SK-N-SH (cell line): ENCODE results near the gene RFC4.

Experiments used
- CHD2 ChIP-seq: fragments of 150-350 bp; IDR thresholded peaks from 2 replicates; pipeline ENCODE4 v1.6.1; 2018; ENCODE audit warnings: low read length; ENCODE audit not compliant: partially characterized antibody
- EP300 ChIP-seq, 2 experiments: IDR thresholded peaks; 2 replicates each; pipeline versions ENCODE4 v1.4.0 to v1.6.1; 2012; ENCODE audit warnings: borderline replicate concordance in 1 of 2, low read depth in 1 of 2, low read length in 1 of 2
- FOXM1 ChIP-seq: IDR thresholded peaks from 2 replicates; pipeline ENCODE4 v1.4.0; 2012; ENCODE audit warnings: low read depth, mild to moderate bottlenecking
- GATA2 ChIP-seq: sonication (generic); formaldehyde crosslinking; IDR thresholded peaks from 2 replicates; pipeline ENCODE4 v1.5.0; 2020; ENCODE audit warnings: mild to moderate bottlenecking, missing genetic modification reagents
- JUND ChIP-seq: IDR thresholded peaks from 2 replicates; pipeline ENCODE4 v1.4.0; 2012
- MXI1 ChIP-seq: IDR thresholded peaks from 2 replicates; pipeline ENCODE4 v1.6.1; 2012; ENCODE audit warnings: mild to moderate bottlenecking, low read depth, low read length, improper control_type of control experiment
- POLR2AphosphoS5 ChIP-seq: IDR thresholded peaks from 2 replicates; pipeline ENCODE4 v1.6.1; 2012; ENCODE audit warnings: low read depth, low read length
- TF ChIP-seq, protein P1 (sequence below): fragments of 200-600 bp; sonication (generic); IDR thresholded peaks from 2 replicates; pipeline ENCODE4 v1.6.1; 2017; ENCODE audit warnings: antibody characterized with exemption, mild to moderate bottlenecking, moderate library complexity
- TF ChIP-seq, protein P2 (sequence below): IDR thresholded peaks from 2 replicates; pipeline ENCODE4 v1.6.1; 2012; ENCODE audit warnings: mild to moderate bottlenecking, low read depth, low read length, moderate library complexity
- TF ChIP-seq, protein P3 (sequence below): IDR thresholded peaks from 2 replicates; pipeline ENCODE4 v1.4.0; 2012; ENCODE audit warnings: low read depth, borderline replicate concordance
- TF ChIP-seq, protein P4 (sequence below): IDR thresholded peaks from 2 replicates; pipeline ENCODE4; 2012
- TF ChIP-seq, protein P5 (sequence below): IDR thresholded peaks from 2 replicates; pipeline ENCODE4 v1.4.0; 2012; ENCODE audit warnings: low read depth

DNA sequence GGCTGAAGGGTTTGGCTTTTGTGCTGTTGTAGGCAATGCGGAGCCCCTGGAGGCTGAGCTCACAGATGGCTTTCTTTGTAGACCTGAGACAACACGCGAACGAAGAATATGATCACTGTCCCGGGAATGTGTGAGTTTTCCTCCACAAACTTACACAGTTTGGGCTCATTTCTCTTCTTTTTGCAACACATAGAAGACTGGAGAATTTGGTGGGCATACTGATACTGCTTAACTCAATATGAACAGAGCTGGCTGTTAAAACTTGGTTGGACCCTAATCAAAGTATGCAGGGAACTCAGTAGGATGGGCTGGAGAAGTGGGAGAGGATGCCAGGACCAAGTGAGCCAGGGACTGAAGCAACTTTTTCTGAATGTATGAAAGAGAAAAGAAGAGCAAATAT, 12.2 kb upstream of the RFC4 start:
- TF ChIP-seq, protein P1, sequence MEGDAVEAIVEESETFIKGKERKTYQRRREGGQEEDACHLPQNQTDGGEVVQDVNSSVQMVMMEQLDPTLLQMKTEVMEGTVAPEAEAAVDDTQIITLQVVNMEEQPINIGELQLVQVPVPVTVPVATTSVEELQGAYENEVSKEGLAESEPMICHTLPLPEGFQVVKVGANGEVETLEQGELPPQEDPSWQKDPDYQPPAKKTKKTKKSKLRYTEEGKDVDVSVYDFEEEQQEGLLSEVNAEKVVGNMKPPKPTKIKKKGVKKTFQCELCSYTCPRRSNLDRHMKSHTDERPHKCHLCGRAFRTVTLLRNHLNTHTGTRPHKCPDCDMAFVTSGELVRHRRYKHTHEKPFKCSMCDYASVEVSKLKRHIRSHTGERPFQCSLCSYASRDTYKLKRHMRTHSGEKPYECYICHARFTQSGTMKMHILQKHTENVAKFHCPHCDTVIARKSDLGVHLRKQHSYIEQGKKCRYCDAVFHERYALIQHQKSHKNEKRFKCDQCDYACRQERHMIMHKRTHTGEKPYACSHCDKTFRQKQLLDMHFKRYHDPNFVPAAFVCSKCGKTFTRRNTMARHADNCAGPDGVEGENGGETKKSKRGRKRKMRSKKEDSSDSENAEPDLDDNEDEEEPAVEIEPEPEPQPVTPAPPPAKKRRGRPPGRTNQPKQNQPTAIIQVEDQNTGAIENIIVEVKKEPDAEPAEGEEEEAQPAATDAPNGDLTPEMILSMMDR: no peak
- TF ChIP-seq EP300 (IDR thresholded peaks at IDR 0.05; ENCODE audit: borderline replicate concordance in 1 of 2, low read depth in 1 of 2, low read length in 1 of 2) (no peak), FOXM1 (no peak), JUND (no peak), CHD2 (no peak), POLR2AphosphoS5 (no peak), GATA2 (CRISPR knock-in tag) (no peak), MXI1 (no peak)
- TF ChIP-seq, protein P2, sequence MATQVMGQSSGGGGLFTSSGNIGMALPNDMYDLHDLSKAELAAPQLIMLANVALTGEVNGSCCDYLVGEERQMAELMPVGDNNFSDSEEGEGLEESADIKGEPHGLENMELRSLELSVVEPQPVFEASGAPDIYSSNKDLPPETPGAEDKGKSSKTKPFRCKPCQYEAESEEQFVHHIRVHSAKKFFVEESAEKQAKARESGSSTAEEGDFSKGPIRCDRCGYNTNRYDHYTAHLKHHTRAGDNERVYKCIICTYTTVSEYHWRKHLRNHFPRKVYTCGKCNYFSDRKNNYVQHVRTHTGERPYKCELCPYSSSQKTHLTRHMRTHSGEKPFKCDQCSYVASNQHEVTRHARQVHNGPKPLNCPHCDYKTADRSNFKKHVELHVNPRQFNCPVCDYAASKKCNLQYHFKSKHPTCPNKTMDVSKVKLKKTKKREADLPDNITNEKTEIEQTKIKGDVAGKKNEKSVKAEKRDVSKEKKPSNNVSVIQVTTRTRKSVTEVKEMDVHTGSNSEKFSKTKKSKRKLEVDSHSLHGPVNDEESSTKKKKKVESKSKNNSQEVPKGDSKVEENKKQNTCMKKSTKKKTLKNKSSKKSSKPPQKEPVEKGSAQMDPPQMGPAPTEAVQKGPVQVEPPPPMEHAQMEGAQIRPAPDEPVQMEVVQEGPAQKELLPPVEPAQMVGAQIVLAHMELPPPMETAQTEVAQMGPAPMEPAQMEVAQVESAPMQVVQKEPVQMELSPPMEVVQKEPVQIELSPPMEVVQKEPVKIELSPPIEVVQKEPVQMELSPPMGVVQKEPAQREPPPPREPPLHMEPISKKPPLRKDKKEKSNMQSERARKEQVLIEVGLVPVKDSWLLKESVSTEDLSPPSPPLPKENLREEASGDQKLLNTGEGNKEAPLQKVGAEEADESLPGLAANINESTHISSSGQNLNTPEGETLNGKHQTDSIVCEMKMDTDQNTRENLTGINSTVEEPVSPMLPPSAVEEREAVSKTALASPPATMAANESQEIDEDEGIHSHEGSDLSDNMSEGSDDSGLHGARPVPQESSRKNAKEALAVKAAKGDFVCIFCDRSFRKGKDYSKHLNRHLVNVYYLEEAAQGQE: no peak
- TF ChIP-seq, protein P3, sequence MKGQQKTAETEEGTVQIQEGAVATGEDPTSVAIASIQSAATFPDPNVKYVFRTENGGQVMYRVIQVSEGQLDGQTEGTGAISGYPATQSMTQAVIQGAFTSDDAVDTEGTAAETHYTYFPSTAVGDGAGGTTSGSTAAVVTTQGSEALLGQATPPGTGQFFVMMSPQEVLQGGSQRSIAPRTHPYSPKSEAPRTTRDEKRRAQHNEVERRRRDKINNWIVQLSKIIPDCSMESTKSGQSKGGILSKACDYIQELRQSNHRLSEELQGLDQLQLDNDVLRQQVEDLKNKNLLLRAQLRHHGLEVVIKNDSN: no peak
- TF ChIP-seq, protein P4, sequence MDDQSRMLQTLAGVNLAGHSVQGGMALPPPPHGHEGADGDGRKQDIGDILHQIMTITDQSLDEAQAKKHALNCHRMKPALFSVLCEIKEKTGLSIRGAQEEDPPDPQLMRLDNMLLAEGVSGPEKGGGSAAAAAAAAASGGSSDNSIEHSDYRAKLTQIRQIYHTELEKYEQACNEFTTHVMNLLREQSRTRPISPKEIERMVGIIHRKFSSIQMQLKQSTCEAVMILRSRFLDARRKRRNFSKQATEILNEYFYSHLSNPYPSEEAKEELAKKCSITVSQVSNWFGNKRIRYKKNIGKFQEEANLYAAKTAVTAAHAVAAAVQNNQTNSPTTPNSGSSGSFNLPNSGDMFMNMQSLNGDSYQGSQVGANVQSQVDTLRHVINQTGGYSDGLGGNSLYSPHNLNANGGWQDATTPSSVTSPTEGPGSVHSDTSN: no peak
- TF ChIP-seq, protein P5, sequence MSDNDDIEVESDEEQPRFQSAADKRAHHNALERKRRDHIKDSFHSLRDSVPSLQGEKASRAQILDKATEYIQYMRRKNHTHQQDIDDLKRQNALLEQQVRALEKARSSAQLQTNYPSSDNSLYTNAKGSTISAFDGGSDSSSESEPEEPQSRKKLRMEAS: no peak
